Heart left ventricle (tissue), 16 donors: ENCODE measurements around the gene ZC3H18. TPM values are rescaled to one million over a fixed set of nuclear protein-coding genes. Genes with fewer than 3 reads are reported as not detected.

ENCODE experiments used
- ATAC-seq, 4 donors: fragments of 200-7000 bp; cut with Tn5 transposase; one replicate each; pipeline ENCODE4 v1.9.1; 2020 to 2022; ENCODE audit warnings: moderate library complexity in 4 of 4, mild to moderate bottlenecking in 3 of 4, moderate number of reproducible peaks in 1 of 4
- DNase-seq, 5 donors: peaks; one replicate each; pipeline ENCODE4 v3.0.0-alpha.2; 2020
- H3K27ac ChIP-seq, 12 donors: fragments of 200-600 bp; sonication (generic) in 4 of 12; one replicate each; pipeline versions ENCODE4 v1.5.0 to v1.8.0; 2016 to 2022; ENCODE audit warnings: mild to moderate bottlenecking in 2 of 12
- H3K27me3 ChIP-seq, 9 donors: fragments of 200-600 bp; sonication (generic) in 2 of 9; one replicate each; pipeline versions ENCODE4 v1.5.1 to v1.8.0; 2016 to 2022; ENCODE audit warnings: mild to moderate bottlenecking in 3 of 9
- H3K36me3 ChIP-seq, 9 donors: fragments of 200-600 bp; sonication (generic) in 2 of 9; one replicate each; pipeline versions ENCODE4 v1.5.0 to v1.8.0; 2018 to 2022; ENCODE audit warnings: mild to moderate bottlenecking in 2 of 9
- H3K4me1 ChIP-seq, 12 donors: fragments of 200-600 bp; sonication (generic) in 4 of 12; one replicate each; pipeline versions ENCODE4 v1.5.0 to v1.8.0; 2016 to 2022; ENCODE audit warnings: mild to moderate bottlenecking in 3 of 12
- H3K4me3 ChIP-seq, 12 donors: fragments of 200-600 bp; sonication (generic) in 4 of 12; one replicate each; pipeline versions ENCODE4 v1.5.0 to v1.8.0; 2017 to 2022; ENCODE audit warnings: mild to moderate bottlenecking in 9 of 12, moderate library complexity in 4 of 12
- H3K9me3 ChIP-seq, 12 donors: fragments of 200-600 bp; sonication (generic) in 4 of 12; one replicate each; pipeline versions ENCODE4 v1.5.0 to v1.8.0; 2016 to 2022; ENCODE audit warnings: mild to moderate bottlenecking in 1 of 12
- POLR2A ChIP-seq, 2 donors: fragments of 450-650 bp; IDR thresholded peaks; one replicate each; pipeline ENCODE4 v1.6.1; 2017; ENCODE audit warnings: antibody characterized with exemption in 2 of 2, mild to moderate bottlenecking in 2 of 2, moderate library complexity in 2 of 2
- WGBS, 4 donors: extraction: QIAGEN DNeasy Blood & Tissue Kit in 2 of 4; methylation state at CpG; one replicate each; pipeline versions ENCODE4 v1.1.5 to v1.1.7; 2013 to 2018; 5-methylcytosine and 5-hydroxymethylcytosine counted together
- intact Hi-C, 10 donors: fragments of 100-400 bp; cut with DNase I; formaldehyde crosslinking; loops; one replicate each; pipeline versions ENCODE4 v1.11.1 to v1.14.2; 2022
- polyA plus RNA-seq, 2 donors: library from polyadenylated mRNA; stranded (reverse); fragments of 200-250 nt; gene quantifications; one replicate each; pipeline ENCODE4 v1.2.3, GENCODE V29; 2013
- total RNA-seq, 9 donors: library from RNA; depleted of rRNA in 2 of 9; stranded (reverse); fragments of >200 nt in 2 of 9; fragmentation: NEBNext Ultra II Directional in 3 of 9; extraction: Animal tissue kit (Norgen Biotek cat#: 25700) in 3 of 9; gene quantifications; one replicate each; pipeline versions ENCODE4 v1.1.0 to v1.2.4, GENCODE V29; 2016 to 2023
- TF ChIP-seq, protein P1 (sequence below), 12 donors: fragments of 200-600 bp; sonication (generic) in 4 of 12; IDR thresholded peaks; one replicate each; pipeline versions ENCODE4 v1.5.0 to v1.8.0; 2018 to 2022; ENCODE audit warnings: antibody characterized with exemption in 12 of 12, mild to moderate bottlenecking in 5 of 12
- donor health status: ischemic (EF 13 %, LVEDD 7.1; RV severe dilation, severe dysfunction).
- donor health status: healthy with polysubstance abuse.
- donor health status: DM: no; HTN: yes; CAD: no.
- donor health status: DM: no; HTN: no; CAD: no.
- donor health status: ischemic (EF 25% LVEDD 6.9; RV normal size, moderate dysfunction).
- donor health status: ischemic (EF 25% LVEDD 5.7; RV mildly dilated, moderate dysfunction).
- donor health status: healthy.
- donor health status: DM: yes; HTN: yes; CAD: no.
- donor health status: ischemic (EF 35%, LVEDD 5.7; RV mildly dilated, moderate dysfunction).
- donor health status: nonischemic (EF 11% LVEDD 7.7; RV severe dilation, severe dysfunction).
- donor health status: DM: yes; HTN: yes; CAD: no.
- donor health status: PGD.
- donor health status: ischemic (EF 29% LVEDD 5.4; RV normal size, mild dysfunction).
- donor health status: nonischemic (EF 23%, LVEDD 6.1; RV moderate dilation, normal function).

Gene ZC3H18
- total and polyA plus RNA-seq, 11 donors: 8.4 to 28.4 (median 21.9) TPM

DNA sequence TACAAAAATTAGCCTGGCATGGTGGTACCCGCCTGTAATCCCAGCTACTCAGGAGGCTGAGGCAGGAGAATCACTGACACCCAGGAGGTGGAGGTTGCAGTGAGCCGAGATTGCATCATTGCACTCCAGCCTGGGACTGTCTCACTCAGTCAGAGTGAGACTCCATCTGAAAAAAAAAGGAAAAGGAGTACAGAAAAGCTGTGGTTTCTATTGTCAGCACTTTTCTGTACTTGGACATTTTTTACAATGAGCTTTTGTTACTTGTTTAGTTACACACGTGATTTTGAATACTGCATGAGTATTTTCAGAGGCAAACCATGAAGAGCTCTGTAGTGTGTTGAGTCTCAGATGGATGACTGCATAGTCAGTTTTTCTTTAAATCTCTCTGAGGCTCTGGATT, 26.3 kb downstream of the ZC3H18 start:
- DNase-seq: peak in 2 of 5 donors; percentile 11 to 22
- TF ChIP-seq, protein P1, sequence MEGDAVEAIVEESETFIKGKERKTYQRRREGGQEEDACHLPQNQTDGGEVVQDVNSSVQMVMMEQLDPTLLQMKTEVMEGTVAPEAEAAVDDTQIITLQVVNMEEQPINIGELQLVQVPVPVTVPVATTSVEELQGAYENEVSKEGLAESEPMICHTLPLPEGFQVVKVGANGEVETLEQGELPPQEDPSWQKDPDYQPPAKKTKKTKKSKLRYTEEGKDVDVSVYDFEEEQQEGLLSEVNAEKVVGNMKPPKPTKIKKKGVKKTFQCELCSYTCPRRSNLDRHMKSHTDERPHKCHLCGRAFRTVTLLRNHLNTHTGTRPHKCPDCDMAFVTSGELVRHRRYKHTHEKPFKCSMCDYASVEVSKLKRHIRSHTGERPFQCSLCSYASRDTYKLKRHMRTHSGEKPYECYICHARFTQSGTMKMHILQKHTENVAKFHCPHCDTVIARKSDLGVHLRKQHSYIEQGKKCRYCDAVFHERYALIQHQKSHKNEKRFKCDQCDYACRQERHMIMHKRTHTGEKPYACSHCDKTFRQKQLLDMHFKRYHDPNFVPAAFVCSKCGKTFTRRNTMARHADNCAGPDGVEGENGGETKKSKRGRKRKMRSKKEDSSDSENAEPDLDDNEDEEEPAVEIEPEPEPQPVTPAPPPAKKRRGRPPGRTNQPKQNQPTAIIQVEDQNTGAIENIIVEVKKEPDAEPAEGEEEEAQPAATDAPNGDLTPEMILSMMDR (IDR thresholded peaks at IDR 0.05): no peak
- TF ChIP-seq POLR2A (IDR thresholded peaks at IDR 0.05): no peak
- H3K27me3 ChIP-seq: no peaks in the 10 kb centered on the region
- peak overlapping the region in 1 of 12 donors; percentile 73 for H3K27ac ChIP-seq
- intact Hi-C loops: loop anchor here in 3 of 10 donors (5.0 to 10.0 kb wide), 2 partner anchors 56 to 108 kb away; partner anchors contain the start of genes CTU2 (in 2 of the 3), RNF166 (in 2 of the 3) and CYBA (in 1 of the 3)
- no peak for ATAC-seq
- H3K36me3 ChIP-seq: peaks cover 0 to 52% (median 38%) of the 10 kb centered on the region in 9 donors
- H3K9me3 ChIP-seq: no peaks in the 10 kb centered on the region
- 78 to 90% (median 82%) methylated on average over 3 of the region's 3 CpGs for WGBS, 4 donors
- H3K4me3 ChIP-seq: no peak overlapping the region
- peaks cover 0 to 81% (median 39%) of the 10 kb centered on the region in 12 donors for H3K4me1 ChIP-seq

DNA sequence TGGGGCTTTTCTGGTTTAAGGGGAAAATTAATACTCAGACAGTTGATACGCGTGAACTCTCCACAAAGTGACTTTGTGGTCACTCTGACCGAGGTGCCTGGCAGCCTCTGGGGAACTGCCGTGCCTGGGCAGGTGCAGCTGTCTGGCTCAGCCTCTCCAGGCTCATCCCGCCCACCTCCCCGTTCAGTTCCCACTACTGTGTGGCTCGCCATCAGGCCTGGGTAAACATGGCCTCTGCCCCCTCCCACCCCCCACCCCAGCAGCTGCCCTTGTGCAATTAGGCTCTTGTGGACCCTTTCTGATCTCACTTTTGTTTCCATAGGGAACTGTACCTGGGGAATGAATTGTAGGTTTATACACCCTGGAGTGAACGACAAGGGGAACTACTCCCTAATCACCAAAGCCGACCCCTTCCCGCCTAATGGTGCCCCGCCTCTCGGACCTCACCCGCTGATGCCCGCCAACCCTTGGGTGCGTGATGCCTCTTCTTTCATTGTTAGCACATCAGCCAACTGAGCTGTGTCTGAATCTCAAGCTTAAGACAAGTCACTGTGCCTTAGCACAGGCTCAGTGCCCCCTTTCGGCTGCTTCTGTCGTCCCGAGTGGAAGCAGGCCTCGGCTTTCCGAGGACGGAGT, 27.8 kb downstream of the ZC3H18 start:
- no peak overlapping the region for H3K4me3 ChIP-seq
- H3K9me3 ChIP-seq: no peaks in the 10 kb centered on the region
- H3K27me3 ChIP-seq: no peaks in the 10 kb centered on the region
- DNase-seq: peak in 1 of 5 donors; percentile 35
- ATAC-seq: no peak
- TF ChIP-seq, protein P1 (IDR thresholded peaks at IDR 0.05): no peak
- TF ChIP-seq POLR2A (IDR thresholded peaks at IDR 0.05): no peak
- H3K27ac ChIP-seq: peak overlapping the region in 11 of 12 donors; percentile 60 to 86 (median 77)
- H3K36me3 ChIP-seq: peaks cover 0 to 65% (median 50%) of the 10 kb centered on the region in 9 donors
- intact Hi-C loops: loop anchor here in 3 of 10 donors (5.0 to 10.0 kb wide), 2 partner anchors 54 to 107 kb away; partner anchors contain the start of genes CTU2 (in 2 of the 3), RNF166 (in 2 of the 3) and CYBA (in 1 of the 3)
- peaks cover 0 to 69% (median 39%) of the 10 kb centered on the region in 12 donors for H3K4me1 ChIP-seq
- WGBS, 4 donors: 90 to 92% (median 91%) methylated on average over 18 to 21 of the region's 21 CpGs

DNA sequence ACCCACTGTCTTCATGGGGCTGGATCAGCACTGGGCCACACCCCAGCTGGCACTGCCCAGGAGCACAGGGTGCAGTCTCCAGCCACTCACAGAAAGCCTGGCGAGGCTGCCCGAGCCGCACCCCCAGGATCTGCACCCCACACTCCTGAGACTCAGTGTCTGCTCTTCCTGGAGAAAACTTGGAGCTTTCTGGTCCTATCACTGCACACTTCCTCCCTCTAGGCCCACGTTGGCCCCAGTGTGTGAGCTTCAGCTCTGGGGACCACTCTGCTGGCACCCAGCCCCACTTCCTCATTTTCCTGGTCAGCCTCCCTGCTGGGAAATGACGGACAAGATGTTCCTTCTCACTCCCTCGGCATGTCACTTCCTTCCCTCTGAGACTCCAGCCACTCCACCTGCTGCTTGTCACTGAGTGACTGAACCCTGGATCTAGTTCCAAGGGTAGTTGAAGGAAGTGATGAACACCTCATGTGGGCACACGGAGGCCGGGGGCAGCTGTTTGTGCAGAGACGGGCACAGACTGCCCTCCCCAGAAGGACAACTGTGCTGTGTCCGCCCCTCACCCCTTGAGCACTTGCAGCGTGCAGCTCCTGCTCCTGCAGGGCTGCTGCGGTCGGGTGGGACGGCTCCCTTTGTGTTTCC, 29.0 kb downstream of the ZC3H18 start:
- peaks cover 0 to 66% (median 36%) of the 10 kb centered on the region in 12 donors for H3K4me1 ChIP-seq
- intact Hi-C loops: loop anchor here in 3 of 10 donors (5.0 to 10.0 kb wide), 2 partner anchors 53 to 106 kb away; partner anchors contain the start of genes CTU2 (in 2 of the 3), RNF166 (in 2 of the 3) and CYBA (in 1 of the 3)
- TF ChIP-seq, protein P1 (IDR thresholded peaks at IDR 0.05): no peak
- peak in 1 of 2 donors; percentile 21 for TF ChIP-seq POLR2A (IDR thresholded peaks at IDR 0.05)
- peak overlapping the region in 1 of 12 donors; percentile 17 for H3K4me3 ChIP-seq
- H3K36me3 ChIP-seq: peaks cover 0 to 62% (median 52%) of the 10 kb centered on the region in 9 donors
- peak; percentile 86 to 96 (median 87) for ATAC-seq
- peak overlapping the region; percentile 69 to 86 (median 80) for H3K27ac ChIP-seq
- 55 to 64% (median 57%) methylated on average over 13 to 14 of the region's 14 CpGs for WGBS, 4 donors
- no peaks in the 10 kb centered on the region for H3K27me3 ChIP-seq
- DNase-seq: peak; percentile 88 to 93 (median 91)
- no peaks in the 10 kb centered on the region for H3K9me3 ChIP-seq
